Neuronal stem cell (in vitro differentiated cells): ENCODE results near the gene PGLYRP4.
A peak's percentile ranks its signal among the peaks of the same experiment; 100 is the strongest.

ENCODE experiments used
- DNase-seq: peaks from one replicate; pipeline ENCODE4 v3.0.0-alpha.2; 2013; ENCODE audit warnings: low spot score
- H2AFZ ChIP-seq: one replicate; pipeline ENCODE4 v1.6.1; 2013; ENCODE audit warnings: mild to moderate bottlenecking, low read length, inconsistent platforms
- H2AK5ac ChIP-seq: 2 replicates; pipeline ENCODE4 v1.6.1; 2013; ENCODE audit warnings: low read depth, mild to moderate bottlenecking, inconsistent platforms, low read length, moderate library complexity, mixed read lengths
- H2BK120ac ChIP-seq: 2 replicates; pipeline ENCODE4 v1.6.1; 2013; ENCODE audit warnings: low read depth, mild to moderate bottlenecking, inconsistent platforms, low read length, moderate library complexity, mixed read lengths
- H2BK12ac ChIP-seq: one replicate; pipeline ENCODE4 v1.6.1; 2013; ENCODE audit warnings: low read length, inconsistent platforms
- H2BK15ac ChIP-seq: 2 replicates; pipeline ENCODE4 v1.6.1; 2013; ENCODE audit warnings: mild to moderate bottlenecking, low read length, inconsistent platforms, mixed read lengths
- H2BK5ac ChIP-seq: one replicate; pipeline ENCODE4 v1.6.1; 2013; ENCODE audit warnings: inconsistent platforms, mild to moderate bottlenecking, low read length, moderate library complexity
- H3K14ac ChIP-seq: one replicate; pipeline ENCODE4 v1.6.1; 2013; ENCODE audit warnings: low read length, inconsistent platforms
- H3K18ac ChIP-seq: 2 replicates; pipeline ENCODE4 v1.6.1; 2013; ENCODE audit warnings: low read length, inconsistent platforms
- H3K23ac ChIP-seq: 2 replicates; pipeline ENCODE4 v1.6.1; 2013; ENCODE audit warnings: low read depth, mild to moderate bottlenecking, mixed read lengths, low read length, inconsistent platforms; ENCODE audit not compliant: poor library complexity
- H3K27ac ChIP-seq: replicated peaks from 3 replicates; pipeline ENCODE4 v1.5.1; 2013; ENCODE audit warnings: low read length, inconsistent platforms
- H3K27me3 ChIP-seq, 3 experiments: 2 replicates each; pipeline ENCODE4 v1.6.1; 2013; ENCODE audit warnings: low read length in 3 of 3, mild to moderate bottlenecking in 2 of 3, inconsistent platforms in 1 of 3, low read depth in 1 of 3, mixed read lengths in 1 of 3, moderate library complexity in 1 of 3; ENCODE audit not compliant: control insufficient read depth in 3 of 3, insufficient read depth in 3 of 3
- H3K36me3 ChIP-seq, 2 donors: replicated peaks in 1 of 2; 2 replicates each; pipeline ENCODE4 v1.6.1; 2013; ENCODE audit warnings: low read length in 2 of 2; ENCODE audit not compliant: control insufficient read depth in 2 of 2, insufficient read depth in 2 of 2
- H3K4ac ChIP-seq: 2 replicates; pipeline ENCODE4 v1.6.1; 2013; ENCODE audit warnings: inconsistent platforms, mild to moderate bottlenecking, low read length, moderate library complexity
- H3K4me1 ChIP-seq, 2 donors: 1 replicate in 1 of 2; 2 replicates in 1 of 2; pipeline ENCODE4 v1.6.1; 2013; ENCODE audit warnings: low read length in 2 of 2, low read depth in 1 of 2; ENCODE audit not compliant: control insufficient read depth in 2 of 2, insufficient read depth in 1 of 2
- H3K4me2 ChIP-seq: one replicate; pipeline ENCODE4 v1.6.1; 2013; ENCODE audit warnings: mild to moderate bottlenecking, low read length, inconsistent platforms; ENCODE audit not compliant: insufficient read depth, poor library complexity, severe bottlenecking
- H3K4me3 ChIP-seq, 2 donors: 2 replicates each; pipeline ENCODE4 v1.5.1; 2013; ENCODE audit warnings: low read length in 2 of 2, mild to moderate bottlenecking in 2 of 2, inconsistent platforms in 1 of 2, moderate library complexity in 1 of 2
- H3K79me1 ChIP-seq: one replicate; pipeline ENCODE4 v1.6.1; 2013; ENCODE audit warnings: low read depth, mild to moderate bottlenecking, inconsistent platforms, low read length, moderate library complexity
- H3K9ac ChIP-seq: one replicate; pipeline ENCODE4 v1.6.1; 2013; ENCODE audit warnings: mild to moderate bottlenecking, low read depth, low read length, inconsistent platforms; ENCODE audit not compliant: poor library complexity
- H3K9me3 ChIP-seq, 2 donors: replicated peaks in 1 of 2; 2 replicates each; pipeline versions ENCODE3 to v1.6.1; 2013; ENCODE audit warnings: low read length in 2 of 2, mild to moderate bottlenecking in 2 of 2, inconsistent platforms in 1 of 2, low read depth in 1 of 2, mixed read lengths in 1 of 2, moderate library complexity in 1 of 2; ENCODE audit not compliant: control insufficient read depth in 2 of 2, insufficient read depth in 1 of 2
- H4K8ac ChIP-seq: one replicate; pipeline ENCODE4 v1.6.1; 2013; ENCODE audit warnings: low read depth, mild to moderate bottlenecking, inconsistent platforms, low read length, moderate library complexity
- H4K91ac ChIP-seq: one replicate; pipeline ENCODE4 v1.6.1; 2013; ENCODE audit warnings: low read length, low read depth, mild to moderate bottlenecking, inconsistent platforms; ENCODE audit not compliant: poor library complexity
- WGBS, 2 donors: extraction: QIAGEN DNeasy Blood & Tissue Kit; methylation state at CpG; one replicate each; pipeline ENCODE4 v1.1.7; 2013; ENCODE audit warnings: missing lambda C conversion rate in 2 of 2, mixed read lengths in 1 of 2; ENCODE audit not compliant: insufficient read length in 2 of 2, insufficient replicate concordance in 1 of 2; ENCODE audit errors: extremely low coverage in 2 of 2; 5-methylcytosine and 5-hydroxymethylcytosine counted together

The PGLYRP4 gene

DNA sequence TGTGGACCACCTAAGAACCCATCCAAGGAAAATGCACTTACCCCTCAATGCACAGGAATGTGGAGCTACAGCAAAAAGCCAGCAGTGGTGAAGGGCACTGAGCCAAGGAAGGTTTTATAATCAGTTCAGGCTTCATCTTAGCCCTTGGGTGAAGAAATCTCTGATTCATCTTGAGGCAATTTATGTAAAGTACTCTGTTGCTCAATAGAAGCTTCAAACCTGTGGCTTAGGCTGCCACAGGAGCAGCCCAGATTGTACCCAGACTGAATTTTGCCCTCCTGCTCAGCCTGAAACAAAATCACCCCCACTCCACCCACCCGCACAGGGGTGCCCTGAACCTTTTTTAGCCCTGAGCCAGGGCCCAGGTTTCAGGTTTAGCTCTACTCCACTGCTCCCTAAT is 26.9 kb upstream of the PGLYRP4 start, which contains the start of gene S100A12:
Gene S100A12 (minus strand): TSS at position 111 of the 400 bp plus-strand sequence. CDS start 1,029 bp downstream, outside the sequence.
- Histone ChIP-seq H3K4me2 (no peak within 1 kb of the TSS), H4K91ac (no peak within 1 kb of the TSS), H3K4ac (no peak within 1 kb of the TSS), H3K14ac (no peak within 1 kb of the TSS), H2BK12ac (no peak within 1 kb of the TSS), H4K8ac (no peak within 1 kb of the TSS), H3K18ac (no peak within 1 kb of the TSS), H3K4me3 (no peak within 1 kb of the TSS), H2AK5ac (no peak within 1 kb of the TSS), H3K36me3 (no peaks in the 10 kb centered on the region), H3K27ac (no peak within 1 kb of the TSS), H3K23ac (no peak within 1 kb of the TSS), H3K27me3 (no peaks in the 10 kb centered on the region), H3K79me1 (no peaks in the 10 kb centered on the region), H3K9ac (no peak within 1 kb of the TSS), H2BK15ac (no peak within 1 kb of the TSS), H3K4me1 (no peaks in the 10 kb centered on the region), H2AFZ (no peak within 1 kb of the TSS), H2BK120ac (no peak within 1 kb of the TSS), H3K9me3 (no peaks in the 10 kb centered on the region), H2BK5ac (no peak within 1 kb of the TSS)
- WGBS, 2 donors = no CpG with 5 or more reads among the region's 1 CpG
- DNase-seq = no peak

DNA sequence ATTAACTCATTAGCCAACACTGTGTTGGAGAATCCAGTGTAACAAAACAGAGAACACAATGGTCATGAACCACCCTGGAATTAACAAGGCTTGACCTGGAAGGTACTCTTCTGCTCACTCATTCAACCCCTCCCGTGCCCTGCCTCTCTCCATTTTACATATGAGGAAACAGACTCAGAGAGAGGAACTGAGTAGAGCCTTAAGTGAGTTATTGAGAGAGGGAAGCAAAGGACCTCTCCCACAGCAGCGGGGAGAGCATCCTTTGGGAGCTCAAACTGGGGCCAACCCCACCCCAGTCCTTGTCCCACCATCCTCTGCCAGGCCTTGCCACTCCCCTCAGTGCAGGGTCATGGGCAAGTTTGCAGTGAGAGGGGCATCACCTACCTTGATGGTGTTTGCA is 25.4 kb upstream of the PGLYRP4 start:
- Histone ChIP-seq H3K79me1 (no peaks in the 10 kb centered on the region), H3K4ac (no peak overlapping the region)
- WGBS, 2 donors = no CpG with 5 or more reads among the region's 2 CpGs

DNA sequence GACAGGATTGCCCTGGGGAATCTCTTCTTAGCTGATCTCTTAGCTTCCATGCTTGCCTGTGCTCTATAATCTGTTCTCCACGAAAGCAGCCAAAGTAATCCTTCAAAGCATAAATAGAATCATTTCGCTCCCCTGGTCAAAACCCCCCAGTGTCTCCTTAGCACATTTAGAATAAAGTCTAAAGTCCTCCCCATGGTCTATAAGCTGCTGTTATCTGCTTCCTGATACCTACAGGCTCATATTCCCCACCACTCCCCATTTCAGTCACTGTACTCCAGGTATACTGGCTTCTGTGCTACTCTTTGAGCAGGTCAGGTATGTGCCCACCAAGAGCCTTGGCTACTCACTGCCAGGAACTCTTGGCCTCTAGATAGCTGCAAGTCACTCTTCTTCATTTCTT is 23.9 kb upstream of the PGLYRP4 start:
- H3K9me3 ChIP-seq = no peaks in the 10 kb centered on the region
- no peak overlapping the region for H2BK120ac ChIP-seq
- H3K27me3 ChIP-seq = no peaks in the 10 kb centered on the region
- DNase-seq = no peak
- H2BK12ac ChIP-seq = no peak overlapping the region
- WGBS, 2 donors = no CpG with 5 or more reads among the region's 2 CpGs
- no peak overlapping the region for H2BK5ac ChIP-seq
- no peak overlapping the region for H3K4me2 ChIP-seq
- no peak overlapping the region for H3K18ac ChIP-seq
- no peak overlapping the region for H4K8ac ChIP-seq
- no peak overlapping the region for H3K14ac ChIP-seq
- H3K4me3 ChIP-seq = no peak overlapping the region
- no peak overlapping the region for H2AK5ac ChIP-seq
- H3K4me1 ChIP-seq = no peaks in the 10 kb centered on the region
- H2BK15ac ChIP-seq = no peak overlapping the region
- no peak overlapping the region for H4K91ac ChIP-seq
- H3K79me1 ChIP-seq = no peaks in the 10 kb centered on the region
- H3K27ac ChIP-seq = no peak overlapping the region
- no peak overlapping the region for H2AFZ ChIP-seq
- no peak overlapping the region for H3K9ac ChIP-seq
- H3K36me3 ChIP-seq = no peaks in the 10 kb centered on the region
- no peak overlapping the region for H3K4ac ChIP-seq
- no peak overlapping the region for H3K23ac ChIP-seq

More for the DNA sequence above, 25.4 kb upstream of the PGLYRP4 start:
- Histone ChIP-seq H3K23ac (no peak overlapping the region), H3K27me3 (no peaks in the 10 kb centered on the region), H2AFZ (no peak overlapping the region), H3K36me3 (no peaks in the 10 kb centered on the region), H2BK12ac (no peak overlapping the region), H2BK5ac (no peak overlapping the region), H3K27ac (no peak overlapping the region), H3K9ac (no peak overlapping the region), H4K8ac (peak overlapping the region; percentile 83), H3K4me1 (no peaks in the 10 kb centered on the region), H3K18ac (no peak overlapping the region), H3K4me2 (no peak overlapping the region), H2AK5ac (no peak overlapping the region), H3K9me3 (no peaks in the 10 kb centered on the region), H2BK15ac (no peak overlapping the region), H2BK120ac (no peak overlapping the region), H4K91ac (no peak overlapping the region), H3K4me3 (no peak overlapping the region), H3K14ac (peak overlapping the region; percentile 21)
- DNase-seq = no peak

DNA sequence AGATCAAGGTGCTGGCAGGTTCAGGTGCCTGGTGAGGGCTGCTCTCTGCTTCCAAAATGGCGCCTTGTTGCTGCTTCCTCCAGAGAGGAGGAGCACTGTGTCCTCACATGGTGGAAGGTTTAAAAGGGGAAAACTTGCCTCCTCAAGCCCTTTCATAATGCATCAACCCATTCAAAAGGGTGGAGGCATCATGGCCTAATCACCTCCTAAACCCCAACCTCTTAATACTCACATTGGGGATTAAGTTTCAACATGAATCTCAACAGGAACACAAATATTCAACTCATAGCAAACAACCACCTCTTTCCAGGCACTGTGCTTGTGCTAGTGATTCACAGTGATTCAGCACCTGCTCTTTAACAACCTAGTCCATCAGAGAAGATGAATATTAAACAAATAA is 22.6 kb upstream of the PGLYRP4 start:
- Histone ChIP-seq H2BK12ac (no peak overlapping the region), H2BK15ac (no peak overlapping the region), H3K79me1 (no peaks in the 10 kb centered on the region), H2AFZ (no peak overlapping the region), H3K4me2 (no peak overlapping the region), H2BK5ac (no peak overlapping the region), H3K9me3 (no peaks in the 10 kb centered on the region), H3K23ac (no peak overlapping the region), H3K14ac (no peak overlapping the region), H4K8ac (no peak overlapping the region), H3K27ac (no peak overlapping the region), H3K4me3 (no peak overlapping the region), H2AK5ac (no peak overlapping the region), H3K9ac (no peak overlapping the region), H3K4ac (no peak overlapping the region), H3K4me1 (no peaks in the 10 kb centered on the region), H4K91ac (no peak overlapping the region), H2BK120ac (no peak overlapping the region), H3K36me3 (no peaks in the 10 kb centered on the region), H3K18ac (no peak overlapping the region), H3K27me3 (peaks cover 0 to 6% (median 0%) of the 10 kb centered on the region in 3 experiments)
- WGBS, 2 donors = no CpG with 5 or more reads among the region's 1 CpG
- no peak for DNase-seq
